ENCODE data around the gene SGSM1. TPM values are rescaled to one million over a fixed set of nuclear protein-coding genes. Genes with fewer than 3 reads are reported as not detected.

Gene SGSM1
- total RNA-seq, 4 donors from 2014 or later = 1.2 to 2.2 (median 1.6) TPM

GRCh38 chr22:24761888-24762675 lies 43.9 kb upstream of the SGSM1 start:
- H3K36me3 ChIP-seq = no peaks in the 10 kb centered on the region
- no peak for DNase-seq (ENCODE audit: extremely low spot score)
- H3K27me3 ChIP-seq = peaks cover 0 to 33% (median 2%) of the 10 kb centered on the region in 4 donors
- H3K9me3 ChIP-seq = no peaks in the 10 kb centered on the region
- intact Hi-C loops (cut with DNase I) = no loop called here
- WGBS = 94% methylated on average over 9 of the region's 10 CpGs
- H3K4me3 ChIP-seq = no peak overlapping the region
- TF ChIP-seq, protein P1, sequence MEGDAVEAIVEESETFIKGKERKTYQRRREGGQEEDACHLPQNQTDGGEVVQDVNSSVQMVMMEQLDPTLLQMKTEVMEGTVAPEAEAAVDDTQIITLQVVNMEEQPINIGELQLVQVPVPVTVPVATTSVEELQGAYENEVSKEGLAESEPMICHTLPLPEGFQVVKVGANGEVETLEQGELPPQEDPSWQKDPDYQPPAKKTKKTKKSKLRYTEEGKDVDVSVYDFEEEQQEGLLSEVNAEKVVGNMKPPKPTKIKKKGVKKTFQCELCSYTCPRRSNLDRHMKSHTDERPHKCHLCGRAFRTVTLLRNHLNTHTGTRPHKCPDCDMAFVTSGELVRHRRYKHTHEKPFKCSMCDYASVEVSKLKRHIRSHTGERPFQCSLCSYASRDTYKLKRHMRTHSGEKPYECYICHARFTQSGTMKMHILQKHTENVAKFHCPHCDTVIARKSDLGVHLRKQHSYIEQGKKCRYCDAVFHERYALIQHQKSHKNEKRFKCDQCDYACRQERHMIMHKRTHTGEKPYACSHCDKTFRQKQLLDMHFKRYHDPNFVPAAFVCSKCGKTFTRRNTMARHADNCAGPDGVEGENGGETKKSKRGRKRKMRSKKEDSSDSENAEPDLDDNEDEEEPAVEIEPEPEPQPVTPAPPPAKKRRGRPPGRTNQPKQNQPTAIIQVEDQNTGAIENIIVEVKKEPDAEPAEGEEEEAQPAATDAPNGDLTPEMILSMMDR (IDR thresholded peaks at IDR 0.05) = no peak
- no peak for TF ChIP-seq EP300 (IDR thresholded peaks at IDR 0.05)
- no peak for TF ChIP-seq POLR2AphosphoS5 (IDR thresholded peaks at IDR 0.05)
- TF ChIP-seq POLR2A (IDR thresholded peaks at IDR 0.05; ENCODE audit: low read depth) = no peak
- H3K4me1 ChIP-seq = no peaks in the 10 kb centered on the region
- no peak overlapping the region for H3K27ac ChIP-seq (replicated peaks in 1 of 4)

DNA sequence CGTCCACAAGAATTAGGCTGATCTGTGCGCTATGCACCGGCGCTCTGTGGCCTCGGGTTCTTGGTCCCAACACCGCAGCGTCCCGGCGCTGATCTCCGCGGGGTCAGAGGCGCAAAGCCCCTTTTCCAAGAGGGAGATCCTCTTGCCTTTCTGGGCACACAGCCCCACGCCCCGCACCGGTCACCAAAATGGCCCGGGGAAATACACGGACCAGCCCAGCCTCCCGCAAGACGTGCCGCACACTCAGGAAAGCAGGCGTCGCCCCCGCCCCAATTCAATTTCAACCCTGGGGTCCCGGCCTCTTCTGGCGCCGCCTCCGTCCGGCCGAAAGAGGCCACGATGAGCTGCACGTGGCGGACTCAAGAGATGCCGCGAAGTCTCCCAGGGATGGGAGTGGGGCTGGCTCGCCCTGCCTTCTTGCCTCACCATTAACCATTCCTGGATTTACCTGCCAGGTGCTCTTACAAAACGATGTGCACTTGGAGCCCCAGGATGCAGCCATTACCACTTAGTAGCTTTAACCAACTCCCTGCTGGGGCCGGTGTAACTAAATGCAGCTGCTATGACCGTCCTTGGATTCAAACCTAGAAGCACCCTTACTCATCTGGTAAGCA lies 42.0 kb upstream of the SGSM1 start:
- H3K4me3 ChIP-seq = no peak overlapping the region
- H3K4me1 ChIP-seq = no peaks in the 10 kb centered on the region
- H3K27me3 ChIP-seq = peaks cover 0 to 26% (median 2%) of the 10 kb centered on the region in 4 donors
- no peaks in the 10 kb centered on the region for H3K36me3 ChIP-seq
- intact Hi-C loops (cut with DNase I) = no loop called here
- H3K9me3 ChIP-seq = no peaks in the 10 kb centered on the region
- DNase-seq (ENCODE audit: extremely low spot score) = no peak
- no peak overlapping the region for H3K27ac ChIP-seq (replicated peaks in 1 of 4)
- WGBS = 76% methylated on average over 20 of the region's 38 CpGs
- TF ChIP-seq EP300 (IDR thresholded peaks at IDR 0.05) = no peak
- TF ChIP-seq, protein P1 (IDR thresholded peaks at IDR 0.05) = no peak
- TF ChIP-seq POLR2A (IDR thresholded peaks at IDR 0.05; ENCODE audit: low read depth) = no peak
- no peak for TF ChIP-seq POLR2AphosphoS5 (IDR thresholded peaks at IDR 0.05)

GRCh38 chr22:24765166-24765565 lies 40.8 kb upstream of the SGSM1 start:
- intact Hi-C loops (cut with DNase I) = no loop called here
- WGBS = 40% methylated on average over 5 of the region's 5 CpGs

DNA sequence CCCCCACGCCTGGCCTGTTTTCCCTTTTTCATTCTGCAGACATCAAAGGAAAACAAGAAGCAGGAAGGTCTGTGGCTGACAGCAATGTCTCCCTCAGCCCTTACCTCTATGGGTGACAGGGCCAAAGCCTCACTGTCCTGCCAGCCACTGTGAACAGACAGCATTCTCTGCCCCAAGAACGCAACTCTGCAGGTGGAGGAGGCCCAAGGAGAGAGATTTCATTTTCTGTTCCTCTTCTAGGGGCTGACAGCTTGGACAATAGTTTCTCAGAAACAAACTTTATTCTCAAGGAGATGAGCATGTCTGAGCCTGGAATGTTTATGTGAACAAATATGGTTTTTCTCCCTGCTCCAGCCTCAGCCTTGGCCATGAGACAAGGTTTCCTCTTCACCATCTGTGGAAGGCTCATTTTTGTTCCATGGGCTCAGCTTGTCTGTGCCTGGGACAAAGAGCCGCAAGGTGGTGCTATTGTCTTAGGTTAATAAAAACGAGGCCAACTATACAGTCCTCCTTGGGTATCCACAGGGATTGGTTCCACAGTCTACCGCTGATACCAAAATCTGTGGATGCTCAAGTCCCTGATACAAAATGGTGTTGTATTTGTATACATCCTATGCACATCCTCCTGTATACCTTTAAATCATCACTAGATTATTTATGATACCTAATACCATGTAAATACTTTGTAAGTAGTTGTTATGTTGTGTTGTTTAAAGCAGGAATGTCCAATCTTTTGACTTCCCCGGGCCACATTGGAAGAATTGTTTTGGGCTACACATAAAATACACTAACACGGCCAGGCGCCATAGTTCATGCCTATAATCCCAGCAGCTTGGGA lies 37.3 kb upstream of the SGSM1 start:
- TF ChIP-seq, protein P1 (IDR thresholded peaks at IDR 0.05) = peak; percentile 56 to 76 (median 73)
- TF ChIP-seq POLR2AphosphoS5 (IDR thresholded peaks at IDR 0.05) = no peak
- H3K27me3 ChIP-seq = peaks cover 0 to 23% (median 2%) of the 10 kb centered on the region in 4 donors
- intact Hi-C loops (cut with DNase I) = loop anchor here (1.0 kb wide), 1 partner anchor 81 kb away; no protein-coding TSS in a partner anchor
- H3K4me1 ChIP-seq = no peaks in the 10 kb centered on the region
- H3K9me3 ChIP-seq = no peaks in the 10 kb centered on the region
- H3K4me3 ChIP-seq = no peak overlapping the region
- DNase-seq (ENCODE audit: extremely low spot score) = no peak
- no peak overlapping the region for H3K27ac ChIP-seq (replicated peaks in 1 of 4)
- 43% methylated on average over 8 of the region's 8 CpGs for WGBS
- no peaks in the 10 kb centered on the region for H3K36me3 ChIP-seq

More at GRCh38 chr22:24765166-24765565, 40.8 kb upstream of the SGSM1 start:
- no peak for TF ChIP-seq EP300 (IDR thresholded peaks at IDR 0.05)
- no peak for TF ChIP-seq POLR2AphosphoS5 (IDR thresholded peaks at IDR 0.05)
- no peak for TF ChIP-seq POLR2A (IDR thresholded peaks at IDR 0.05; ENCODE audit: low read depth)
- TF ChIP-seq, protein P1 (IDR thresholded peaks at IDR 0.05) = no peak
- no peak overlapping the region for H3K27ac ChIP-seq (replicated peaks in 1 of 4)
- H3K4me3 ChIP-seq = no peak overlapping the region
- no peaks in the 10 kb centered on the region for H3K9me3 ChIP-seq
- H3K36me3 ChIP-seq = no peaks in the 10 kb centered on the region
- no peak for DNase-seq (ENCODE audit: extremely low spot score)
- no peaks in the 10 kb centered on the region for H3K4me1 ChIP-seq
- H3K27me3 ChIP-seq = peaks cover 0 to 23% (median 2%) of the 10 kb centered on the region in 4 donors
